HAP-1 (cell line): ENCODE results near the gene MRAP2.
"Not testable (repeated sequence)": the region's sequence is repeated elsewhere in the genome, so short reads cannot be mapped to it uniquely, and the experiment has no call there.

ENCODE experiments used
- DNase-seq, 2 experiments: peaks; one replicate each; pipeline ENCODE4 v3.0.0-alpha.2; 2016 to 2020; ENCODE audit warnings: low spot score in 2 of 2
- H3K27me3 ChIP-seq: fragments of 250-450 bp; sonication (Bioruptor Pico); 2 replicates; pipeline ENCODE4 v1.5.1; 2020; ENCODE audit warnings: low read depth, mild to moderate bottlenecking, moderate library complexity
- H3K36me3 ChIP-seq: fragments of 250-450 bp; sonication (Bioruptor Pico); replicated peaks from 2 replicates; pipeline ENCODE4 v1.5.1; 2020; ENCODE audit warnings: mild to moderate bottlenecking
- H3K4me1 ChIP-seq: fragments of 250-450 bp; sonication (Bioruptor Pico); 2 replicates; pipeline ENCODE4 v1.5.1; 2020; ENCODE audit warnings: mild to moderate bottlenecking
- H3K4me3 ChIP-seq: fragments of 250-450 bp; sonication (Bioruptor Pico); 2 replicates; pipeline ENCODE4 v1.5.1; 2020; ENCODE audit warnings: mild to moderate bottlenecking, moderate library complexity
- H3K9me3 ChIP-seq: fragments of 250-450 bp; sonication (Bioruptor Pico); 2 replicates; pipeline ENCODE4 v1.5.1; 2020; ENCODE audit warnings: mild to moderate bottlenecking, moderate library complexity
- in situ Hi-C: fragments of 300-500 bp; cut with MboI; formaldehyde crosslinking; loops from 3 replicates; pipeline ENCODE4 v1.14.3; 2020; ENCODE audit warnings: low sequenced_read_pairs, inconsistent platforms, mixed read lengths

MRAP2 gene

DNA sequence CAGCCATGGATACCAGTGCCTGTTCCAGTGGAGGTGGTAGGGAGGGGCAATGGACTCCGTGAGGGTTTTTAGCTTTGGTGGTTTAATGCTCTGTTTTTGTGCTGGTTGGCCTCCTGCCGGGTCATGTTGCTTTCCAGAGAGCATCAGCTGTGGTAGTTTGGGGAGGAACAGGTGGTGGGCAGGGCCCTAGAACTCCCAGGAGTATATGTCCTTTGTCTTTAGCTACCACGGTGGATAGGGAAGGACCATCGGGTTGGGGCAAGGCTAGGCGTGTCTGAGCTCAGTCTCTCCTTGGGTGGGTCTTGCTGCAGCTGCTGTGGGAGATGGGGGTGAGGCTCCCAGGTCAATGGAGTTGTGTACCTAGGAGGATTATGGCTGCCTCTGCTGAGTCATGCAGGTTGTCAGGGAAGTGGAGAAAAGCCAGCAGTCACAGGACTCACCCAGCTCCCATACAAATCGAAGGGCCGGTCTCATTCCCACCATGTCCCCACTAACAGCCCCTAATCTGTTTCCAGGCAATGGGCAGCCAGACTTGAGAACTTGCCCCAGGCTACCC, 38.9 kb downstream of the MRAP2 start:
- Histone ChIP-seq H3K9me3 (no peaks in the 10 kb centered on the region), H3K27me3 (no peaks in the 10 kb centered on the region), H3K4me1 (no peaks in the 10 kb centered on the region), H3K36me3 (no peaks in the 10 kb centered on the region), H3K4me3 (no peak overlapping the region)
- no peak for DNase-seq
- in situ Hi-C loops, result no loop called here

- H3K27me3 ChIP-seq, result no peaks in the 10 kb centered on the region
- 0 out of 2 replicates have a peak, but pooled peaks cover 3% of the 10 kb centered on the region for H3K4me1 ChIP-seq
- in situ Hi-C loops, result no loop called here
- H3K36me3 ChIP-seq, result no peaks in the 10 kb centered on the region
- no peaks in the 10 kb centered on the region for H3K9me3 ChIP-seq
- no peak overlapping the region for H3K4me3 ChIP-seq
- DNase-seq, result peak in 1 of 2 experiments; percentile 50
These were observed 41.6 kb downstream of the MRAP2 start for GRCh38 chr6:84074988-84075781.

GRCh38 chr6:84077645-84078044, 44.1 kb downstream of the MRAP2 start:
- in situ Hi-C loops, result no loop called here
- Histone ChIP-seq H3K4me3 (no peak overlapping the region), H3K36me3 (no peaks in the 10 kb centered on the region), H3K27me3 (no peaks in the 10 kb centered on the region), H3K9me3 (no peaks in the 10 kb centered on the region), H3K4me1 (peaks cover 7% of the 10 kb centered on the region)
- no peak for DNase-seq

DNA sequence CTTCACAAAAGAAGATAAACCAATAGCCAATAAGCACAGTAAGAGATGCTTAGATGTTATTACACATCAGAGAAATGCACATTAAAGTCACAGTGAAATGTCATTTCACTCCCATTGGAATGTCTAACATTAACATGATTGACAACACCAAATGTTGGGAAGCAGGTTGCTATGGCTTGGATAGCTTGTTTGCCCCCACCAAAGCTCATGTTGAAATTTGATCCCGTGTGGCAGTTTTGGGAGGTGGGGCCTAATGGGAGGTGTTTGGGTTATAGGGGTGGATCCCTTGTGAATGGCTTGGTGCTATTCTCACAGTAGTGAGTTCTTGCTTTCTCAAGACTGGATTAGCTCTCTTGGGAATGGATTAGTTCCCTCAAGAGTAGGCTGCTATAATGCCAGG, 44.8 kb downstream of the MRAP2 start:
- Histone ChIP-seq H3K9me3 (no peaks in the 10 kb centered on the region), H3K4me3 (no peak overlapping the region), H3K27me3 (no peaks in the 10 kb centered on the region), H3K36me3 (no peaks in the 10 kb centered on the region), H3K4me1 (peaks cover 14% of the 10 kb centered on the region)
- peak in 1 of 2 experiments; percentile 21 for DNase-seq
- in situ Hi-C loops, result no loop called here

- no peak for DNase-seq
- H3K27me3 ChIP-seq, result no peaks in the 10 kb centered on the region
- no peaks in the 10 kb centered on the region for H3K9me3 ChIP-seq
- peaks cover 25% of the 10 kb centered on the region for H3K4me1 ChIP-seq
- no peaks in the 10 kb centered on the region for H3K36me3 ChIP-seq
- H3K4me3 ChIP-seq, result no peak overlapping the region
- in situ Hi-C loops, result no loop called here
These were observed 47.6 kb downstream of the MRAP2 start for GRCh38 chr6:84081222-84081621.

DNA sequence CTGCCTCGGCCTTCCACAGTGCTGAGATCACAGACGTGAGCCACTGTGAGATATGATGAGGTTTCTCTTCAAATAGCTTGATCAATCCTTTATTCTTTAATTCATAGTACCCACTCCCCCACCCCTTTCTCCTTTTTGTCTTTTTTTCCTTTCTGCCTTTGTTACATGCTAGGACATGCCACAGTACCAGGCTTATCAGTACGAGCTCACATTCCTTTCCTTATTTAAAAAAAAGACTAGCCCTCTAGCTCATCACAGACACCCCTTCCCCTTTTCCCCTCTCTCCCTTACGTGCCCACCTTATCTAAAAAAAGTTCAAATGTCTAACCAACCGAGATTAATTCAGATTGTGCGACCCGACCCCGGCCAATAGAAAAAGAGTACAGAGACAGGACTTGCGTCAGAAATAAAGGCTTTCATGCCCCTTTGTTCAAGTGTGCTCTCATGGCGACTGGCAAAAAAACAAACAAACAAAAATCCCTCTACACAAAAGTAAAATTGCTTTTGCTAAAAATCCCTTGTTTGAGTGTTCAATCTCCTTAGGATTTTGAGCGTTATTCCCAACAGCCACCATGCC, 49.2 kb downstream of the MRAP2 start:
- in situ Hi-C loops, result no loop called here
- Histone ChIP-seq H3K4me3 (no peak overlapping the region), H3K9me3 (no peaks in the 10 kb centered on the region), H3K4me1 (peaks cover 25% of the 10 kb centered on the region), H3K27me3 (no peaks in the 10 kb centered on the region), H3K36me3 (no peaks in the 10 kb centered on the region)
- DNase-seq, result peak; percentile 45 to 63

GRCh38 chr6:84084705-84085104, 51.1 kb downstream of the MRAP2 start:
- H3K4me1 ChIP-seq, result peaks cover 22% of the 10 kb centered on the region
- H3K27me3 ChIP-seq, DNase-seq, H3K36me3 ChIP-seq, H3K9me3 ChIP-seq, H3K4me3 ChIP-seq, in situ Hi-C loops: not testable (repeated sequence)

GRCh38 chr6:84086056-84086455, 52.5 kb downstream of the MRAP2 start:
- H3K4me3 ChIP-seq, result no peak overlapping the region
- H3K9me3 ChIP-seq, result no peaks in the 10 kb centered on the region
- in situ Hi-C loops, result no loop called here
- H3K36me3 ChIP-seq, result no peaks in the 10 kb centered on the region
- no peak for DNase-seq
- peaks cover 22% of the 10 kb centered on the region for H3K4me1 ChIP-seq
- H3K27me3 ChIP-seq, result no peaks in the 10 kb centered on the region

DNA sequence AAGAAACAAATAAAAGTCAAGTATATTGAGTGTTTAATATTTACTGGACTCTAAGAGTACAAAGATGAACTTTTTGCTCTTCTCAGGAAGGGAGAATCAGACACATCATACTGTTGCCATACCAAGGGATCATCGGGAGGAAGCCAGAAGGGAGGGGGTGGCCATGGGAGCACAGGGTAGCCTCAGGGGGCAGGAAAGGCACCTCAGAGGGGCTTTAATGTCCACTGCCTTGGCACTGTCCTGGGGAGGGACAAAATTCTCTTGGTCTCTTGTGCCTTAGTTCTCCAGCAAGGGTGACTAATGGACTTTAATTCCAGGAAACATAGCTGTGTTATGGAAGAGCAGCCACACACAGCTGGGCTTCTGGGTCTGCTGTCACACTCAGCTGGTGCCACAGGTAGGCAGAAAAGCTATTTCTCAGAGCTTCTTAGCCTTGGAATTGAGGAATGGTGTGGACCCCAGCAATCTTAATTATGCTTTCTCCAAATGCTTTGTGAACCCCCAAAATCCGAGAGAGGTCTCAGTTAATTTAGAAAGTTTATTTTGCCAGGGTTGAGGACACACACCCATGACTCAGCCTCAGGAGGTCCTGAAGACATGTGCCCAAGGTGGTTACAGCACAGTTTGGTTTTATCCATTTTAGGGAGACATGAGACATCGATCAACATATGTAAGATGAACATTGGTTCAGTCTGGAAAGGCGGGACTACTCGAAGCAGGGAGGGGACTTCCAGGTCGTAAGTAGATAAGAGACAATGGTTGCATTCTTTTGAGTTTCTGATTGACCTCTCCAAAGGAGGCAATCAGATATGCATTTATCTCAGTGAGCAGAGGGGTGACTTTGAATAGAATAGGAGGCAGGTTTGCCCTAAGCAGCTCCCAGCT, 53.2 kb downstream of the MRAP2 start:
- H3K4me1 ChIP-seq, result peaks cover 22% of the 10 kb centered on the region
- DNase-seq, result no peak
- in situ Hi-C loops, result no loop called here
- H3K36me3 ChIP-seq, result no peaks in the 10 kb centered on the region
- no peak overlapping the region for H3K4me3 ChIP-seq
- H3K9me3 ChIP-seq, result no peaks in the 10 kb centered on the region
- no peaks in the 10 kb centered on the region for H3K27me3 ChIP-seq

- no peaks in the 10 kb centered on the region for H3K36me3 ChIP-seq
- no peak for DNase-seq
- 0 out of 2 replicates have a peak, but pooled peaks cover 2% of the 10 kb centered on the region for H3K9me3 ChIP-seq
- peaks cover 4% of the 10 kb centered on the region; the same call in 1 of the 2 replicates for H3K4me1 ChIP-seq
- in situ Hi-C loops, result no loop called here
- no peaks in the 10 kb centered on the region for H3K27me3 ChIP-seq
- no peak overlapping the region for H3K4me3 ChIP-seq
These were observed 55.5 kb downstream of the MRAP2 start for GRCh38 chr6:84089081-84089480.

- Histone ChIP-seq H3K4me3 (no peak overlapping the region), H3K9me3 (0 out of 2 replicates have a peak, but pooled peaks cover 2% of the 10 kb centered on the region), H3K27me3 (no peaks in the 10 kb centered on the region), H3K4me1 (peaks cover under 1% of the 10 kb centered on the region; the same call in 1 of the 2 replicates), H3K36me3 (no peaks in the 10 kb centered on the region)
- in situ Hi-C loops, result no loop called here
- no peak for DNase-seq
These were observed 56.0 kb downstream of the MRAP2 start for GRCh38 chr6:84089552-84089951.

DNA sequence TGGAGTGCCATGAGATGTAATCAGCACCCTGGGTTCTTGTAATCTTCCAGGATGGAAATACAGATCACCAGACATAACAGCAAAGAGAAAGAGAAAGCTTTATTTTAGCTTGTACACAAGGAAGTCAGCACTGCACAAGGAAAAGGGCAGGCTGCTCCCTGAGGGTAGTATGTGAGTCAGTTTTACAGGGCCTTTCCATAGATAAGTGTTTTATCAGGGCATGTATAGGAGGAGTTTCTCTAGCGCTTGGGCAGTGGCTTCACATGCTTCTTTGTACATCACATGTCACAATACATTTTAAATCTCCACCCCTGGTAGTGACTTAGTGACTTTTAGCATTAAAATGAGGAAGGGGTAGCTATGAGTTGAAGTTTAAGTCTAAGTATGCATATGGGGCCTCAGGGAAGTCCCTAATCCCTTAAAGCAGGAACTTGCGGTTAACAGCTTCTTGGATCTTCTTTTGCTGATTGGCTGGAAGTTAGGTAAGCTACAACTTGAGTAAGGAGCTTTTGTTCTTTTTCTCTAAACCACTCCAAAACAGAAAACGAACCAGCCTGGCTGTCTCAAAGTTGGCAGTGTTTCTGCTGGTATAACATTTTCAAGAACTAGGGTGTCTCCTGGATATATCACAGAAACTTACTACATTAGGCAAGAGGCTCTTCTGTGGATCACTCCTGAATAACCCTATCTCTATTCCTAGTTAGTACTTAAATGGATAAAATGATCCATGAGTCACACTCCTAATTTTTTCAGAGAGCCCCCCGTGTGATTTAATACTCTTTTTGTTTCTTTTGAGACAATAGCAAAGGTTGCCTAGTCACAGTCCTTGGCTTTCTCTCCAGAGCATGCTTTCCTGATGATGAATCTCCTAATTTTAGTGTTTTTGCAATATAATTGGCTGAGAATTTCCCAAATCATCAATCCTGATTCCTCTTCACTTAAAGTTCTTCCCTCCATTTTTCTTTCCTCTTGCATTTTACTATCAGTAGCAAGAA, 60.2 kb downstream of the MRAP2 start:
- peak in 1 of 2 experiments; percentile 14 for DNase-seq
- Histone ChIP-seq H3K9me3 (0 out of 2 replicates have a peak, but pooled peaks cover 2% of the 10 kb centered on the region), H3K4me3 (no peak overlapping the region), H3K27me3 (no peaks in the 10 kb centered on the region), H3K4me1 (no peaks in the 10 kb centered on the region; the same call in 1 of the 2 replicates), H3K36me3 (no peaks in the 10 kb centered on the region)
- in situ Hi-C loops, result no loop called here
